ENCODE data around the gene DROSHA. TPM values are rescaled to one million over a fixed set of nuclear protein-coding genes. Genes with fewer than 3 reads are reported as not detected.
"Not testable (repeated sequence)": the region's sequence is repeated elsewhere in the genome, so short reads cannot be mapped to it uniquely, and the experiment has no call there.

Gene DROSHA
- polyA plus RNA-seq, 4 donors = 24.0 to 51.6 (median 31.3) TPM

GRCh38 chr5:31407921-31408693 is 123.8 kb downstream of the DROSHA start:
- Histone ChIP-seq H3K4me1 (ENCODE audit: control insufficient read depth in 3 of 3, insufficient read depth in 2 of 3, low read depth in 1 of 3, low read length in 2 of 3) (no peaks in the 10 kb centered on the region), H3K9me3 (ENCODE audit: control insufficient read depth in 2 of 2, insufficient read depth in 1 of 2, low read depth in 1 of 2, low read length in 1 of 2) (no peaks in the 10 kb centered on the region), H3K27ac (ENCODE audit: low read depth in 1 of 3, low read length in 2 of 3) (no peak overlapping the region), H3K36me3 (ENCODE audit: control insufficient read depth in 3 of 3, insufficient read depth in 2 of 3, low read depth in 1 of 3, low read length in 3 of 3) (peaks cover 2 to 27% (median 8%) of the 10 kb centered on the region in 3 donors), H3K4me3 (ENCODE audit: low read depth in 1 of 3, low read length in 3 of 3) (no peak overlapping the region), H3K27me3 (ENCODE audit: control insufficient read depth in 3 of 3, insufficient read depth in 3 of 3, low read length in 3 of 3) (no peaks in the 10 kb centered on the region)
- DNase-seq = no peak
- 82 to 87% (median 85%) methylated on average over 4 of the region's 4 CpGs for WGBS, 3 donors
- FAIRE-seq = no peak

GRCh38 chr5:31404325-31404724 is 127.6 kb downstream of the DROSHA start:
- Histone ChIP-seq H3K27ac (ENCODE audit: low read depth in 1 of 3, low read length in 2 of 3) (no peak overlapping the region), H3K4me3 (ENCODE audit: low read depth in 1 of 3, low read length in 3 of 3) (no peak overlapping the region), H3K9me3 (ENCODE audit: control insufficient read depth in 2 of 2, insufficient read depth in 1 of 2, low read depth in 1 of 2, low read length in 1 of 2) (no peaks in the 10 kb centered on the region), H3K4me1 (ENCODE audit: control insufficient read depth in 3 of 3, insufficient read depth in 2 of 3, low read depth in 1 of 3, low read length in 2 of 3) (no peaks in the 10 kb centered on the region), H3K36me3 (ENCODE audit: control insufficient read depth in 3 of 3, insufficient read depth in 2 of 3, low read depth in 1 of 3, low read length in 3 of 3) (peaks cover 7 to 19% (median 9%) of the 10 kb centered on the region in 3 donors), H3K27me3 (ENCODE audit: control insufficient read depth in 3 of 3, insufficient read depth in 3 of 3, low read length in 3 of 3) (no peaks in the 10 kb centered on the region)
- WGBS, 3 donors = 92 to 95% (median 95%) methylated on average over 3 of the region's 3 CpGs
- FAIRE-seq = no peak
- no peak for DNase-seq

- H3K4me1 ChIP-seq (ENCODE audit: control insufficient read depth in 3 of 3, insufficient read depth in 2 of 3, low read depth in 1 of 3, low read length in 2 of 3) = no peaks in the 10 kb centered on the region
- H3K36me3 ChIP-seq (ENCODE audit: control insufficient read depth in 3 of 3, insufficient read depth in 2 of 3, low read depth in 1 of 3, low read length in 3 of 3) = peaks cover 7 to 15% (median 9%) of the 10 kb centered on the region in 3 donors
These were observed 130.2 kb downstream of the DROSHA start for GRCh38 chr5:31401691-31402090.

GRCh38 chr5:31397926-31398557 is 133.9 kb downstream of the DROSHA start:
- Histone ChIP-seq H3K36me3 (ENCODE audit: control insufficient read depth in 3 of 3, insufficient read depth in 2 of 3, low read depth in 1 of 3, low read length in 3 of 3) (peaks cover 3 to 7% (median 5%) of the 10 kb centered on the region in 3 donors), H3K27ac (ENCODE audit: low read depth in 1 of 3, low read length in 2 of 3) (no peak overlapping the region), H3K4me1 (ENCODE audit: control insufficient read depth in 3 of 3, insufficient read depth in 2 of 3, low read depth in 1 of 3, low read length in 2 of 3) (no peaks in the 10 kb centered on the region), H3K4me3 (ENCODE audit: low read depth in 1 of 3, low read length in 3 of 3) (no peak overlapping the region), H3K9me3 (ENCODE audit: control insufficient read depth in 2 of 2, insufficient read depth in 1 of 2, low read depth in 1 of 2, low read length in 1 of 2) (no peaks in the 10 kb centered on the region), H3K27me3 (ENCODE audit: control insufficient read depth in 3 of 3, insufficient read depth in 3 of 3, low read length in 3 of 3) (no peaks in the 10 kb centered on the region)
- no peak for FAIRE-seq
- no peak for DNase-seq
- WGBS, 3 donors = 74 to 80% (median 75%) methylated on average over 11 of the region's 11 CpGs

More at GRCh38 chr5:31401691-31402090, 130.2 kb downstream of the DROSHA start:
- FAIRE-seq (no peak), DNase-seq (no peak)
- no peaks in the 10 kb centered on the region for H3K27me3 ChIP-seq (ENCODE audit: control insufficient read depth in 3 of 3, insufficient read depth in 3 of 3, low read length in 3 of 3)
- 68 to 90% (median 76%) methylated on average over 3 of the region's 3 CpGs for WGBS, 3 donors
- H3K4me3 ChIP-seq (ENCODE audit: low read depth in 1 of 3, low read length in 3 of 3) = no peak overlapping the region
- no peaks in the 10 kb centered on the region for H3K9me3 ChIP-seq (ENCODE audit: control insufficient read depth in 2 of 2, insufficient read depth in 1 of 2, low read depth in 1 of 2, low read length in 1 of 2)
- H3K27ac ChIP-seq (ENCODE audit: low read depth in 1 of 3, low read length in 2 of 3) = no peak overlapping the region

- peaks cover 0 to 7% (median 5%) of the 10 kb centered on the region in 3 donors for H3K36me3 ChIP-seq (ENCODE audit: control insufficient read depth in 3 of 3, insufficient read depth in 2 of 3, low read depth in 1 of 3, low read length in 3 of 3)
- WGBS, 3 donors = 87 to 90% (median 88%) methylated on average over 12 of the region's 12 CpGs
- FAIRE-seq (no peak), DNase-seq (no peak)
- H3K27ac ChIP-seq (ENCODE audit: low read depth in 1 of 3, low read length in 2 of 3) = no peak overlapping the region
- no peaks in the 10 kb centered on the region for H3K9me3 ChIP-seq (ENCODE audit: control insufficient read depth in 2 of 2, insufficient read depth in 1 of 2, low read depth in 1 of 2, low read length in 1 of 2)
- no peak overlapping the region for H3K4me3 ChIP-seq (ENCODE audit: low read depth in 1 of 3, low read length in 3 of 3)
- H3K4me1 ChIP-seq (ENCODE audit: control insufficient read depth in 3 of 3, insufficient read depth in 2 of 3, low read depth in 1 of 3, low read length in 2 of 3) = no peaks in the 10 kb centered on the region
- no peaks in the 10 kb centered on the region for H3K27me3 ChIP-seq (ENCODE audit: control insufficient read depth in 3 of 3, insufficient read depth in 3 of 3, low read length in 3 of 3)
These were observed 135.1 kb downstream of the DROSHA start for GRCh38 chr5:31396611-31397295.

GRCh38 chr5:31395450-31396045 is 136.3 kb downstream of the DROSHA start:
- H3K9me3 ChIP-seq (ENCODE audit: control insufficient read depth in 2 of 2, insufficient read depth in 1 of 2, low read depth in 1 of 2, low read length in 1 of 2); H3K4me3 ChIP-seq (ENCODE audit: low read depth in 1 of 3, low read length in 3 of 3); FAIRE-seq; H3K4me1 ChIP-seq (ENCODE audit: control insufficient read depth in 3 of 3, insufficient read depth in 2 of 3, low read depth in 1 of 3, low read length in 2 of 3); DNase-seq; H3K27ac ChIP-seq (ENCODE audit: low read depth in 1 of 3, low read length in 2 of 3); H3K36me3 ChIP-seq (ENCODE audit: control insufficient read depth in 3 of 3, insufficient read depth in 2 of 3, low read depth in 1 of 3, low read length in 3 of 3); H3K27me3 ChIP-seq (ENCODE audit: control insufficient read depth in 3 of 3, insufficient read depth in 3 of 3, low read length in 3 of 3): not testable (repeated sequence)
- WGBS, 3 donors = 71 to 89% (median 84%) methylated on average over 14 of the region's 14 CpGs

GRCh38 chr5:31393126-31393525 is 138.8 kb downstream of the DROSHA start:
- Histone ChIP-seq H3K9me3 (ENCODE audit: control insufficient read depth in 2 of 2, insufficient read depth in 1 of 2, low read depth in 1 of 2, low read length in 1 of 2) (peaks cover 0 to 11% of the 10 kb centered on the region in 2 donors), H3K27ac (ENCODE audit: low read depth in 1 of 3, low read length in 2 of 3) (no peak overlapping the region), H3K36me3 (ENCODE audit: control insufficient read depth in 3 of 3, insufficient read depth in 2 of 3, low read depth in 1 of 3, low read length in 3 of 3) (no peaks in the 10 kb centered on the region), H3K27me3 (ENCODE audit: control insufficient read depth in 3 of 3, insufficient read depth in 3 of 3, low read length in 3 of 3) (no peaks in the 10 kb centered on the region), H3K4me3 (ENCODE audit: low read depth in 1 of 3, low read length in 3 of 3) (no peak overlapping the region), H3K4me1 (ENCODE audit: control insufficient read depth in 3 of 3, insufficient read depth in 2 of 3, low read depth in 1 of 3, low read length in 2 of 3) (no peaks in the 10 kb centered on the region)
- no peak for FAIRE-seq
- DNase-seq = no peak
- WGBS, 3 donors = 91 to 94% (median 93%) methylated on average over 6 of the region's 6 CpGs

- DNase-seq = no peak
- Histone ChIP-seq H3K36me3 (ENCODE audit: control insufficient read depth in 3 of 3, insufficient read depth in 2 of 3, low read depth in 1 of 3, low read length in 3 of 3) (no peaks in the 10 kb centered on the region), H3K4me1 (ENCODE audit: control insufficient read depth in 3 of 3, insufficient read depth in 2 of 3, low read depth in 1 of 3, low read length in 2 of 3) (no peaks in the 10 kb centered on the region), H3K4me3 (ENCODE audit: low read depth in 1 of 3, low read length in 3 of 3) (no peak overlapping the region), H3K9me3 (ENCODE audit: control insufficient read depth in 2 of 2, insufficient read depth in 1 of 2, low read depth in 1 of 2, low read length in 1 of 2) (peaks cover 0 to 13% of the 10 kb centered on the region in 2 donors), H3K27me3 (ENCODE audit: control insufficient read depth in 3 of 3, insufficient read depth in 3 of 3, low read length in 3 of 3) (no peaks in the 10 kb centered on the region), H3K27ac (ENCODE audit: low read depth in 1 of 3, low read length in 2 of 3) (no peak overlapping the region)
- no peak for FAIRE-seq
- 78 to 99% (median 98%) methylated on average over 3 of the region's 3 CpGs for WGBS, 3 donors
These were observed 139.8 kb downstream of the DROSHA start for GRCh38 chr5:31392061-31392460.
